Activated CD8-positive, alpha-beta memory T cell treated with anti-CD3 and anti-CD28 coated beads for 48 hours (primary cell): ENCODE results near the gene RPS2.
"Not testable (repeated sequence)": the region's sequence is repeated elsewhere in the genome, so short reads cannot be mapped to it uniquely, and the experiment has no call there.

ENCODE experiments used
- DNase-seq, 3 experiments: peaks; one replicate each; pipeline ENCODE4 v3.0.0-alpha.2; 2020; ENCODE audit warnings: low read depth in 2 of 3, low spot score in 2 of 3

RPS2 gene

GRCh38 chr16:1920727-1921171, 43.9 kb downstream of the RPS2 start:
- no peak for DNase-seq

- not testable (repeated sequence) for DNase-seq
Measured at GRCh38 chr16:1920122-1920521, 44.5 kb downstream of the RPS2 start.

- DNase-seq, result no peak
Measured at GRCh38 chr16:1919327-1919998, 45.2 kb downstream of the RPS2 start.

GRCh38 chr16:1918351-1919326, 46.0 kb downstream of the RPS2 start, which contains the start of gene HS3ST6:
TSS of gene HS3ST6 (minus strand) at chr16:1918415. CDS start at chr16:1918323, 92 bp downstream.
- no peak for DNase-seq

- no peak for DNase-seq
Measured at GRCh38 chr16:1917665-1918350, 46.8 kb downstream of the RPS2 start.

GRCh38 chr16:1917056-1917664, 47.5 kb downstream of the RPS2 start:
- no peak for DNase-seq

- no peak for DNase-seq
Measured at GRCh38 chr16:1916640-1916990, 48.0 kb downstream of the RPS2 start.

GRCh38 chr16:1915732-1916639, 48.6 kb downstream of the RPS2 start:
- DNase-seq, result no peak

GRCh38 chr16:1914988-1915387, 49.6 kb downstream of the RPS2 start:
- DNase-seq, result no peak

GRCh38 chr16:1914084-1914608, 50.5 kb downstream of the RPS2 start:
- no peak for DNase-seq

GRCh38 chr16:1913327-1914083, 51.1 kb downstream of the RPS2 start:
- no peak for DNase-seq

- no peak for DNase-seq
Measured at GRCh38 chr16:1912215-1912543, 52.4 kb downstream of the RPS2 start.
